K562 (cell line): Measurements from ENCODE around the gene SCTR. TPM values are rescaled to one million over a fixed set of nuclear protein-coding genes. Genes with fewer than 3 reads are reported as not detected.

Experiments used
- ATAC-seq: fragments of 200-7000 bp; cut with Tn5 transposase; 3 replicates; pipeline ENCODE4 v1.9.1; 2020; ENCODE audit warnings: moderate library complexity
- BruUV-seq: library from RNA; stranded (reverse); fragments of 400-500 nt; replicated peaks from 2 replicates; lab custom pipeline; 2021; lab: Mats Ljungman, UMichigan
- CTCF ChIA-PET: fragments of 300-600 bp; formaldehyde crosslinking; extraction: SDS; loops from one replicate; lab custom pipeline; 2021; ENCODE audit warnings: low intra/inter-chr PET ratio; lab: Yijun Ruan, JAX
- POLR2A ChIA-PET: fragments of 300-600, 350-650 bp; sonication (Branson Sonifier 250); formaldehyde crosslinking; extraction: SDS; loops from one replicate; lab custom pipeline; 2021; ENCODE audit warnings: antibody characterized with exemption, inconsistent platforms; lab: Yijun Ruan, JAX
- DNase-seq, 4 experiments: peaks; one replicate each; pipeline versions ENCODE4 v3.0.0 to v3.0.0-alpha.2; 2011 to 2018; ENCODE audit warnings: low spot score in 3 of 4, mixed read lengths in 3 of 4; ENCODE audit errors: extremely low read depth in 1 of 4
- FAIRE-seq: peaks from 2 replicates; lab custom pipeline; 2011; peaks lifted over from hg19 to GRCh38; lab: Jason Lieb, UNC
- H2AFZ ChIP-seq: 2 replicates; pipeline ENCODE4 v1.6.0; 2011; ENCODE audit warnings: low read depth, low read length, control low read depth, inconsistent platforms
- H3K27ac ChIP-seq: fragments of 200-600 bp; 3 replicates; pipeline ENCODE4 v1.8.0; 2011; ENCODE audit warnings: low read depth, mild to moderate bottlenecking, control low read depth, inconsistent platforms, low read length, moderate library complexity, mixed read lengths; ENCODE audit errors: extremely low read depth
- H3K27me3 ChIP-seq, 2 experiments: fragments of 300-600 bp in 1 of 2; 2 replicates in 1 of 2; 3 replicates in 1 of 2; pipeline versions ENCODE4 v1.6.0 to v1.8.0; 2011; ENCODE audit warnings: inconsistent platforms in 2 of 2, low read length in 2 of 2, mild to moderate bottlenecking in 1 of 2, mixed read lengths in 1 of 2, moderate library complexity in 1 of 2; ENCODE audit not compliant: control insufficient read depth in 2 of 2, insufficient read depth in 2 of 2
- H3K36me3 ChIP-seq: fragments of 300-600 bp; 3 replicates; pipeline ENCODE4 v1.8.0; 2011; ENCODE audit warnings: mild to moderate bottlenecking, low read length, inconsistent platforms; ENCODE audit not compliant: control insufficient read depth, insufficient read depth
- H3K4me1 ChIP-seq, 2 experiments: fragments of 200-600 bp in 1 of 2; replicated peaks in 1 of 2; 2 replicates in 1 of 2; 3 replicates in 1 of 2; pipeline versions ENCODE4 v1.5.1 to v1.8.0; 2011; ENCODE audit warnings: inconsistent platforms in 2 of 2, low read length in 2 of 2, mild to moderate bottlenecking in 1 of 2, mixed read lengths in 1 of 2, moderate library complexity in 1 of 2; ENCODE audit not compliant: control insufficient read depth in 2 of 2, insufficient read depth in 2 of 2
- H3K4me2 ChIP-seq: 2 replicates; pipeline ENCODE4 v1.6.1; 2011; ENCODE audit warnings: low read length, control low read depth, inconsistent platforms, mixed read lengths; ENCODE audit not compliant: insufficient read depth
- H3K4me3 ChIP-seq: fragments of 200-600 bp; sonication (generic), shearing (Covaris generic); 2 replicates; pipeline ENCODE4 v1.5.1; 2016; ENCODE audit warnings: control low read depth, inconsistent platforms
- H3K79me2 ChIP-seq: fragments of 200-600 bp; 3 replicates; pipeline ENCODE4 v1.8.0; 2011; ENCODE audit warnings: low read length, inconsistent platforms; ENCODE audit not compliant: control insufficient read depth, insufficient read depth
- H3K9ac ChIP-seq, 2 experiments: 2 replicates each; pipeline versions ENCODE4 v1.6.0 to v1.6.1; 2011; ENCODE audit warnings: low read depth in 2 of 2, low read length in 2 of 2, control low read depth in 1 of 2, inconsistent platforms in 1 of 2, mild to moderate bottlenecking in 1 of 2, mixed read lengths in 1 of 2; ENCODE audit not compliant: insufficient read depth in 1 of 2
- H3K9me1 ChIP-seq: one replicate; pipeline ENCODE4 v1.6.0; 2011; ENCODE audit warnings: inconsistent platforms, mild to moderate bottlenecking, low read length, moderate library complexity; ENCODE audit not compliant: control insufficient read depth, insufficient read depth
- H3K9me3 ChIP-seq: replicated peaks from 2 replicates; pipeline ENCODE4 v1.5.1; 2011; ENCODE audit warnings: low read depth, low read length, inconsistent platforms; ENCODE audit not compliant: control insufficient read depth, insufficient read depth
- H4K20me1 ChIP-seq: replicated peaks from 2 replicates; pipeline ENCODE4 v1.6.1; 2011; ENCODE audit warnings: low read length, inconsistent platforms, mixed read lengths; ENCODE audit not compliant: control insufficient read depth, insufficient read depth
- ARID2 ChIP-seq: fragments of 450-650 bp; IDR thresholded peaks from 2 replicates; pipeline ENCODE4 v1.6.1; 2017; ENCODE audit warnings: antibody characterized with exemption, mild to moderate bottlenecking
- BCL6 ChIP-seq: fragments of 250-450 bp; sonication (Bioruptor Pico); IDR thresholded peaks from 2 replicates; pipeline ENCODE4 v1.4.0; 2020
- C11orf30 ChIP-seq: fragments of 450-650 bp; IDR thresholded peaks from 2 replicates; pipeline ENCODE4 v1.6.1; 2016; ENCODE audit warnings: low read depth, mild to moderate bottlenecking
- CREM ChIP-seq: IDR thresholded peaks from 2 replicates; pipeline ENCODE4 v1.6.1; 2014; ENCODE audit warnings: antibody characterized with exemption, low read depth
- HDAC6 ChIP-seq: IDR thresholded peaks from 2 replicates; pipeline ENCODE4 v1.6.1; 2012; ENCODE audit warnings: low read depth, mild to moderate bottlenecking, control low read depth, inconsistent platforms, low read length, moderate library complexity
- HOMEZ ChIP-seq: fragments of 250-450 bp; sonication (Bioruptor Pico); IDR thresholded peaks from 2 replicates; pipeline ENCODE4 v1.4.0; 2020; ENCODE audit warnings: mild to moderate bottlenecking, moderate library complexity
- KLF16 ChIP-seq: IDR thresholded peaks from 2 replicates; pipeline ENCODE4 v1.6.1; 2016; ENCODE audit warnings: antibody characterized with exemption
- MLLT1 ChIP-seq, 2 experiments: fragments of 450-650 bp; IDR thresholded peaks; 2 replicates each; pipeline ENCODE4 v1.6.1; 2016
- PHTF2 ChIP-seq: fragments of 250-450 bp; sonication (Bioruptor Pico); IDR thresholded peaks from 2 replicates; pipeline ENCODE4 v1.5.0; 2021; ENCODE audit warnings: mild to moderate bottlenecking
- SIN3B ChIP-seq: fragments of 450-650 bp; IDR thresholded peaks from 2 replicates; pipeline ENCODE4 v1.6.1; 2017; ENCODE audit warnings: low read depth, mild to moderate bottlenecking, moderate library complexity
- SRF ChIP-seq, 2 experiments: fragments of 250-450, 450-650 bp in 1 of 2; sonication (Bioruptor Pico) in 1 of 2; sonication (generic) in 1 of 2; formaldehyde crosslinking; IDR thresholded peaks; 2 replicates each; pipeline versions ENCODE4 v1.5.0 to v1.5.1; 2020 to 2022; ENCODE audit warnings: mild to moderate bottlenecking in 1 of 2, missing genetic modification reagents in 1 of 2
- TSHZ1 ChIP-seq: fragments of 250-450 bp; sonication (Bioruptor Pico); IDR thresholded peaks from 2 replicates; pipeline ENCODE4 v1.4.0; 2020; ENCODE audit warnings: mild to moderate bottlenecking, moderate library complexity
- WGBS: fragments of 100-300 bp; shearing (Covaris generic); methylation state at CpG from one replicate; pipeline ENCODE4 v1.1.6; 2016; ENCODE audit warnings: low coverage, mixed read lengths; ENCODE audit not compliant: insufficient coverage; ENCODE audit errors: missing lambda C conversion rate; 5-methylcytosine and 5-hydroxymethylcytosine counted together
- in situ Hi-C: fragments of 300-500 bp; cut with MboI; formaldehyde crosslinking; loops from 4 replicates; pipeline ENCODE4 v1.15.0; 2018; ENCODE audit warnings: inconsistent platforms, mixed read lengths
- intact Hi-C: fragments of 100-400 bp; cut with micrococcal nuclease; formaldehyde crosslinking; loops from 2 replicates; pipeline ENCODE4 v1.14.2; 2022
- polyA plus RNA-seq, 8 experiments: library from polyadenylated mRNA; depleted of rRNA in 4 of 8; stranded (reverse) in 5 of 8; unstranded in 3 of 8; fragments of >200 nt; fragmentation: Nextera tagmentation in 2 of 8; fragmentation: Illumina TruSeq in 1 of 8; extraction: Ambion mirVana in 2 of 8; extraction: Trizol in 1 of 8; gene quantifications; 2 replicates each; pipeline versions ENCODE4 v1.2.1 to v1.2.3, GENCODE V29; 2011 to 2014; ENCODE audit warnings: inconsistent platforms in 1 of 8, missing spikeins in 1 of 8
- total RNA-seq, 7 experiments: library from RNA; depleted of rRNA in 6 of 7; stranded (reverse); fragments of >200 nt in 6 of 7; fragmentation: Illumina TruSeq in 2 of 7; extraction: Trizol in 2 of 7; gene quantifications; 2 replicates each; pipeline versions ENCODE4 v1.2.1 to v1.2.3, GENCODE V29; 2011 to 2021; ENCODE audit warnings: low replicate concordance in 1 of 7

Gene SCTR
- total and polyA plus RNA-seq, 9 of the 15 experiments (the other 6 are each of a cell fraction or from before 2014, with no cell fraction given) = not detected

GRCh38 chr2:119476301-119477112 lies 47.8 kb downstream of the SCTR start (continued):
- TF ChIP-seq KLF16 (0 out of 2 replicates have a peak, but pooled peaks have one; percentile 10), SRF (CRISPR knock-in tag; IDR thresholded peaks at IDR 0.05) (peak in 1 of 2 experiments; percentile 37; a peak in 1 of 4 replicates), HOMEZ (CRISPR knock-in tag) (no peak), HDAC6 (no peak), BCL6 (CRISPR knock-in tag) (no peak), CREM (0 out of 2 replicates have a peak, but pooled peaks have one; percentile 27)

- Histone ChIP-seq H3K4me3 (no peak overlapping the region), H3K79me2 (no peaks in the 10 kb centered on the region), H4K20me1 (no peaks in the 10 kb centered on the region; the same call in 1 of the 2 replicates), H3K27ac (no peak overlapping the region), H3K9me3 (no peaks in the 10 kb centered on the region), H3K27me3 (peaks cover 5 to 56% of the 10 kb centered on the region in 2 experiments; a peak in 4 of 5 replicates), H2AFZ (no peak overlapping the region), H3K4me1 (peaks cover 4% of the 10 kb centered on the region in 2 experiments; a peak in 3 of 5 replicates), H3K36me3 (no peaks in the 10 kb centered on the region), H3K4me2 (no peak overlapping the region), H3K9ac (no peak overlapping the region), H3K9me1 (no peaks in the 10 kb centered on the region)
- DNase-seq (no peak), ATAC-seq (no peak), FAIRE-seq (no peak)
- WGBS = 41% methylated on average over 6 of the region's 6 CpGs
- ChIA-PET CTCF (interaction anchor here (1.5 to 4.0 kb wide), 3 partner anchors 68 to 257 kb away, joined by 6 to 56 read pairs (median 8); no protein-coding TSS in a partner anchor), POLR2A (interaction anchor here (0.5 to 0.6 kb wide), 2 partner anchors 10 to 61 kb away, joined by 3 to 5 read pairs; no protein-coding TSS in a partner anchor)
- BruUV-seq = no TSS peak
- in situ Hi-C loops = no loop called here
- intact Hi-C loops = loop anchor here (1.0 to 10.0 kb wide), 4 partner anchors 69 to 451 kb away; no protein-coding TSS in a partner anchor
- no peak for TF ChIP-seq C11orf30
- TF ChIP-seq ARID2 = no peak
- TF ChIP-seq PHTF2 (CRISPR knock-in tag) = no peak
- TF ChIP-seq MLLT1 (IDR thresholded peaks at IDR 0.05) = no peak
- TF ChIP-seq TSHZ1 (CRISPR knock-in tag) = no peak
- no peak for TF ChIP-seq SIN3B
These were observed 48.4 kb downstream of the SCTR start for GRCh38 chr2:119475857-119476244.
